Glomerular endothelial cell (primary cell): ENCODE results near the gene KRT6A. TPM values are rescaled to one million over a fixed set of nuclear protein-coding genes. Genes with fewer than 3 reads are reported as not detected.

Experiments
- DNase-seq: peaks from one replicate; pipeline ENCODE4 v3.0.0-alpha.2; 2011; ENCODE audit warnings: low read depth, low spot score; ENCODE audit errors: extremely low read depth
- total RNA-seq: library from RNA; depleted of rRNA; stranded (reverse); fragments of >200 nt; gene quantifications from 2 replicates; pipeline ENCODE4 v1.2.3, GENCODE V29; 2015

The KRT6A gene
- total RNA-seq, 1 donor from 2014 or later: not detected

DNA sequence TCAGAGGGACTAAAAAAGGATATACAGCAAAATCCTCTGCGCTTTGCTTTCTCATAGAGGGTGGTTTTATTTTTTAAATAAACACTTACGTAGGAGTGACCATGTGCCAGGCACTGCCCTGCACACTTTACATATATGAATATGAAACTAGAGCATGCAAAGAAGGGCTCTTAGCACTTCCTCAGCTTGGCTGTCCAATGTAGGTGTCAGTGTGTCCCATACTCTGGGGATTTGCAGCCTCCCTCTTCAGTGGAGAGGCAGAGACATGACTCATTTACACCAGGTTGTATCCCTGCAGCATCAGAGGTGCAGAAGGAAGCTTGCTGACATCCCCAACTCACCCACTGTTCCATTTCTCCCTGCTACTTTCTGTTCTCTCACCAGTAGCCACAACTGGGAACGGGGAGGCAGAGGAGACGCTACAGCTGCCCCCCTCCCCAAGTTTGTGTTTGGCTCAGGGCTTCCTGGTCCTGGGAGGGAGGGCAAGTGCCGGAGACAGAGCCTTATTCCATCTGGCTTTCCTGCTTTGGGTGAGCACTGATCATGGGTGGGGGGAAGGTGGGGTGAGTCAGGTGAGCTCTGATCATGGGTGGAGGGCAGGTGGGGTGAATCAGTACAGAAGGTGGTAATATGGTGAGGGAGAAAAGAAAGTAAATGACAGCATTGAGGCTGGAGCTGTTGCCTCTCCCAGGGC lies 32.0 kb upstream of the KRT6A start:
- DNase-seq: no peak

- DNase-seq: no peak
Measured at GRCh38 chr12:52524241-52524897, 31.3 kb upstream of the KRT6A start.

GRCh38 chr12:52523824-52524223 lies 30.8 kb upstream of the KRT6A start:
- no peak for DNase-seq

DNA sequence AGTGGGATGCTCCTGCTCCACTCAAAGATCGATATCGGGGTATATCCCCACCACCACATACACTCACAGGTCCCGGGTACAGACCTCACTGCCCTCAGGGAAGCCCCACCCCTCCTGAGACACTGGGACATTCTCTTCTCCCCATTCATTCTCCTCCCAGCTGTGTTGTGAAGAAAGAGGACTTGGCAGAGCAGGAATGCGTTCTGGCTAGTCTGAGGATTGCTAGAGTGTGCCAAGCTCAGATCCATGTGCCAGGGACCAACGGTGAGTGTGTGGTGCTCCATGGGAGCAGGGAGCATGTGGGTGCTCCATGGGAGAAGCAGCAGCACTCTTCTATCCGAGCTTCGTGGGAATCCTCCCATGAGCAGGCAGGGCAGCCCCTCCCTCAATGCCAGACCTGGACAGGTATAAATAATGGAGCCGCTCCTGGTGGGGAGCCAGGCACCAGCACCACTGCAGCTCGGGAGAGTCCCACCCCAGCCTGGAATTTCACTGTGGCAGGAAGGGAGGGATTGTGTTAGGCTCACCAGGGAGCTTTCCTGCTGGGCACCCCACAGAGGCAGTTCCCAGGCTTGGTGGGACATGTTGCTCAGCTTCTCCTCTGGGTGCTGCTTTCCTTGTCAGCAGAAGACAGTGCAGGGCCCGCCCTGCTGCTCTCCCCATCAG lies 29.4 kb upstream of the KRT6A start:
- DNase-seq: no peak

- DNase-seq: no peak
Measured at GRCh38 chr12:52521568-52522266, 28.7 kb upstream of the KRT6A start.

DNA sequence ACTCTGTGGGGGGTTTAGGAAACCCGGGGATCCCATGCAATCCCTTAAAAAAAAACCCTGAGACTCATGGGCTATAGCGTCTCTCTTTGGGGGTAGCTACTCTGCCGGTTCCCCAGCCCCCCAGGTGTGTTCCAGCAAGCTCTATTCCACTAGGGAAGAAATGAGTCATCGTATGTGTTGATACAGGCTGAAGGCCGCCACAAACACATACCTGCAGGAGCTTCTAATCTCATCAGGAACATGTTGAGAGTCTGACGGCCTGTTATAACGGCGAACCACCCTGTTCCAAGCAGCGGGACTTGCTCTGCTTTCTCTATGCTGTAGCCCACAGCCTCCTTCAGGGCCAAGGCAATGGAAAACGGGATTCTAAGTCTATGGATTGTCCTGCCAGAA lies 28.1 kb upstream of the KRT6A start:
- DNase-seq: no peak

DNA sequence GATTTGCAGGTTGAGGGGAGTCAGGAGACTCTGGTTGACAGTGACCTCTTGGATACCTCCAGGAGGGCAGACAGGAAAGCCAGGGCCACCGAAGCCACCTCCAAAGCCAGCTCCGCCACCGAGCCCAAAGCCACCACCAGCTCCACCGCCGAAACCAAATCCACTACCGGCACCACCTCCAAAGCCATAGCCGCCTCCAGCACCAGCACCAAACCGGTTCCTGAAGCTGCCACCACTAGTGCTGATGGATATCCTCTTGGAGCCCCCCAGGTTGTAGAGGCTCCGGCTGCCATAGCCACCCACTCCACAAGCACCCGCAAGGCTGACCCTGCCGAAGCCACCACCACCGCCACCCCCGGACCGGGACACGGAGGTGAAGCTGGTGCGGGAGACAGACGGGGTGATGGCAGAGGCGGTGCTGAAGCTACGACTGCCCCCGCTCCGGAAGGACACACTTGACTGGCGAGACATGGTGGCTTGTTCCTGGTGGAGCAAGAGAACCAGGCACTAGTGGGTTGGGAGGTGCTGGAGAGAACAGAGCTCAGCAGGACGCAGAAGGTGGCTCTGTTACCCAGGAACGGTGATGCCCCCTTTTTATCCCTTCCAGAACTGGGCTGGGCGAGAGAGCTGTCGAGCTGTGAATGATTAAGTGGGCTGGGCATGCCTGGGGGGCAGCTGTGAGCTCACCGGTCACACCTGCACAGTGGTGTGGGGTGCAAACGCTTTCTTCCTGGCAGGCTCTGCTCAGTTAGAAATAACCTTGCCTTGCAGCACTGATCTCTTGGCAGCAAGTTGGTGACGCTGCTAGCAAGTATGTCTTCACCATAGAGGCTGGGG lies 27.0 kb upstream of the KRT6A start, which contains the start of gene KRT5:
KRT5 (minus strand) TSS at position 569 of the 837 bp plus-strand sequence; CDS start at position 471, 98 bp downstream.
- no peak for DNase-seq

DNA sequence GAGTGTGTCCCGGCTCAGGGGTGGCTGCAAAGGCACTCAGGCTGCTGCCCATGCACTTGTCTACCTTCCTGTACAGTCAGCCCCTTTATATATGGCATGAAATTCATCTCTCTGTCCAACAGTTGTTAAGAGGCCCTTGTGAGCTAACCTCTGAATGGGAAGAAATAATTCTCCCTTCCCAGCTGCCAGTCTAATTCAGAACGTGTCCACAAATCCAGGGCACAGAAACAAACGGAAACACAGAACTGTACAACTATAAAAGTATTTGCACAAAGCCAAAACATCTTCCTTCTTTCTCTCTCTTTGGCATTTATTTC lies 26.3 kb upstream of the KRT6A start:
- no peak for DNase-seq

DNA sequence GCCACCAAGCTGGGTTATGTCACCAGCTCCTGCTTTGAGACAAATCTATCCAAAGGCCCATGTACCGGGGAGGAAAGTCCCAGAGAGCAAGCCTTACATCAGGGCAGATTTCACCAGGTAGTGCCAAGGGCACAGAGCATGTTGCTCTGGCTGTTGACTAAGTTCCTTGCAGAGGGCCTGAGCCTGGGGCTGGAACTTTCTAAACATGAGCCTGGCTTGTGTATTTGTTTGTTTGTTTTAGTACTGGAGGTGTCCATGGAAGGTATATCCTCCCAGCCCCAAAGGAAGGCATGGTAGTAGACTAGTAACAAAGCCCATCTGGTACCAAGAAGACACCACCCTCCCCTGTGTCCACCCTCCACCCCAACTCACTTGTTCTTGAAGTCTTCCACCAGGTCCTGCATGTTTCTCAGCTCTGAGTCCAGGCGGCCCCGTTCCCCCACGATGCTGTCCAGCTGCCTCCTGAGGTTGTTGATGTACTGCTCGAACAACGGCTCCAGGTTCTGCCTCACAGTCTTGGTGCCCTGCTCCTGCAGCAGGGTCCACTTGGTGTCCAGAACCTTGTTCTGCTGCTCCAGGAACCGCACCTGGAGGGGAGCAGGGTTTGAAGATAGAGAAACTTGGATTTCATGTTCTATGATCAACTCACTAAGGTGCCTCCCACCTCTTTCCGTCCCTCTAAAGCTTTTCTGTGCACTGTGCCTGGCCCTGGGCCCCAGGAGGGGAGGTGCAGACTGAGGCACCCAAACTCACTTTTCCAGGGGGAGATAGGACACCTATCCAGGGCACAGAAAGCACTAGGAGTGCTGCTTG lies 25.7 kb upstream of the KRT6A start:
- DNase-seq: no peak

DNA sequence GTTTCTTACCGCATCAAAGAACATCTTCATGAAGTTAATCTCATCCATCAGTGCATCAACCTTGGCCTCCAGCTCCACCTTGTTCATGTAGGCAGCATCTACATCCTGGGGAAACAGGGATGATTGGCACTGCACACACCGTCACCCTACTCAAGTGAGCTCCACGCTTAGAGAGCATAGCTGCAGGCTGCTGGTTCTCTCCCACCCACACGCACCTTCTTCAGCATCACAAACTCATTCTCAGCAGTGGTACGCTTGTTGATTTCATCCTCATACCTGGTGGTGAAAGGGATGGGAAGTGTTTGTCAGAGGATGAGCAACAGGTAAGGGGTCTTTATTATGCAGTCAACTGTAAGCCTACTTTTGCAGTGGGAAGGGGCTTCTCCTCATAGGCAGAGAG lies 24.8 kb upstream of the KRT6A start:
- DNase-seq: no peak

DNA sequence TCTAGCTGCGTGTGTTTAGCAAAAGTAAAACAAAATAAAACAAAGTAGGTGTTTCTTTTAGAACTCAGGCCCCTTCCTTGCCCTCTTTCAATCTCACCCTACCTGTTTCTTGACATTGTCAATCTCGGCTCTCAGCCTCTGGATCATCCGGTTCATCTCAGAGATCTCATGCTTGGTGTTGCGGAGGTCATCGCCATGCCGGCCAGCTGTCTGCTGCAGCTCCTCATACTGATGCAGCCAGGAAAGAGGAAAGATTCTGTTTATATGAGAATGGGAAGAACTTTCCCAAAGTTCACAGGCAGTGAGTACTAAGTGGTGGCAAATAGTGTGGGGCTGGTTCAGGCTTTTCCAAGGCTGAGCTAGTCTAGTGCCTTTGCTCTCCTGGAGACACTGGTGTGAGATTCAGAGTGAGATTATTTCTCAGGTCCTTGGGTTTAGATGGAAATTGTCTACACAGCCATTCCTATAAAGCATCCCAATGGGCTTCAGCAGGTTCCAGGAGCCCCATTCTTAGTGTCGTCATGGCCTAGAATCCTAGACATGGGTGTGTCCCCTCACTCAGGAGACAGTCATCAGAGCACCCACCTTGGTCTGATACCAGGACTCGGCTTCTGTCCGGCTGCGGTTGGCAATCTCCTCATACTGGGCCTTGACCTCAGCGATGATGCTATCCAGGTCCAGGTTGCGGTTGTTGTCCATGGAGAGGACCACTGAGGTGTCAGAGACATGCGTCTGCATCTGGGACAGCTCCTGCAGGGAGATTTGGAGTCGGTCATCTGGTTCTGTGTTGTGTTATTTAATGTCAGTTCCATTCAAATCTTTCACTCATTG lies 24.2 kb upstream of the KRT6A start:
- no peak for DNase-seq

DNA sequence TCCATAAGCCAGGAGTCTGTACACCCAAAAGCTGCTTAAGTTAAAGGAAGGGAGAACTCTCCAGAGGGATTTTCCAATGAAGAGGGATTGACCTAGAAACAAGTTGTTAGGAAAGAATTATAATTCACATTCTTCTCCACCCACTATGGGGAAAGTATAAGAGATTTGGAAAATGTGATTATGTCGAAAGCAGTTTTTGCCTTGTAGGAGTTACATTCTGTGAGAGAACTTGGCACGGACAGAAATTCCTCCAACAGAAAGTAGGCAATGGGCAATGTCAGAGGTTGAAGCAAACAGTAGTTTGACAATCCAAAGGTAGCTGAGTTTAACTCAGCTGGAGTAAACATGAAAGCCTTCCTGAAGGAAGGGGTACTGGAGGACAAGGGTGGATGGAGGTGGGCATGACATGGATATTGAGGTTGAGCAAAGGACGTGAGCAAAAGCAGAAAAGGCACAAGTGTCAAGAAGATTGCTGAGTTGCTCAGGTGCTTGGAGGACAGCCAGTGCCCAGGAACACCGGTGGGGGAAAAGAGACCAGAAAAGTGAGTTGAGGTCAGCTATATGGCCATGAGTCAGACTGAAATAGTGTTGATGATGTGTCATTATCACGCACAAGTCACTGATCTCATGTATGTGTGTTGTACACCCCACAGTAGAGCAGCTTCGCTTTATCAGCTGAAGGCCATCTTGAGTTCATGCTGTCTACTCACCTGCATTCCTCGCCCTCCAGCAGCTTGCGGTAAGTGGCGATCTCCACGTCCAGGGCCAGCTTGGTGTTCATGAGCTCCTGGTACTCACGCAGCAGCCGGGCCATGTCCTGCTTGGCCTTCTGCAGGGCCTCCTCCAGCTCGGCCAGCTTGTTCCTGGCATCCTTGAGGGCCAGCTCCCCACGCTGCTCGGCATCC lies 23.1 kb upstream of the KRT6A start:
- no peak for DNase-seq

DNA sequence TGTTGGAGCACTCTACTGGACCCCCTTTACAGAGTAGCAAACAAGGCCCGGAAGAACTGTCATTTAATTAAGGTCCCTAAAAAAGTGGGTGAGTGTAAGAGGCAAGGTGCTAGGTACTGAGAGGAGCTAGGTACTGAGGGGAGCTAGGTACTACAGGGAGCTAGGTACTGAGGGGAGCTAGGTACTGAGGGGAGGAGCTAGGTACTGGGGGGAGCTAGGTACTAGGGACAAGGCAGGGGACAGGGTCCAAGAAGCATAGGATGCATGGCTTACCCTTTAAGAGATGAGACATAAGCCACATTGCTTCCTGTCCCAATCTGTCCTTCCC lies 22.2 kb upstream of the KRT6A start:
- no peak for DNase-seq

- DNase-seq: no peak
Measured at GRCh38 chr12:52514471-52515318, 21.6 kb upstream of the KRT6A start.

GRCh38 chr12:52513736-52514135 lies 20.7 kb upstream of the KRT6A start:
- no peak for DNase-seq

GRCh38 chr12:52508211-52508610 lies 15.2 kb upstream of the KRT6A start:
- no peak for DNase-seq
